K562 (cell line): ENCODE results near the gene ILKAP. TPM values are rescaled to one million over a fixed set of nuclear protein-coding genes. Genes with fewer than 3 reads are reported as not detected.
A peak's percentile ranks its signal among the peaks of the same experiment; 100 is the strongest.

Source experiments
- ATAC-seq: fragments of 200-7000 bp; cut with Tn5 transposase; 3 replicates; pipeline ENCODE4 v1.9.1; 2020; ENCODE audit warnings: moderate library complexity
- BruUV-seq: library from RNA; stranded (reverse); fragments of 400-500 nt; replicated peaks from 2 replicates; lab custom pipeline; 2021; lab: Mats Ljungman, UMichigan
- CTCF ChIA-PET: fragments of 300-600 bp; formaldehyde crosslinking; extraction: SDS; loops from one replicate; lab custom pipeline; 2021; ENCODE audit warnings: low intra/inter-chr PET ratio; lab: Yijun Ruan, JAX
- POLR2A ChIA-PET: fragments of 300-600, 350-650 bp; sonication (Branson Sonifier 250); formaldehyde crosslinking; extraction: SDS; loops from one replicate; lab custom pipeline; 2021; ENCODE audit warnings: antibody characterized with exemption, inconsistent platforms; lab: Yijun Ruan, JAX
- DNase-seq, 4 experiments: peaks; one replicate each; pipeline versions ENCODE4 v3.0.0 to v3.0.0-alpha.2; 2011 to 2018; ENCODE audit warnings: low spot score in 3 of 4, mixed read lengths in 3 of 4; ENCODE audit errors: extremely low read depth in 1 of 4
- FAIRE-seq: peaks from 2 replicates; lab custom pipeline; 2011; peaks lifted over from hg19 to GRCh38; lab: Jason Lieb, UNC
- H2AFZ ChIP-seq: 2 replicates; pipeline ENCODE4 v1.6.0; 2011; ENCODE audit warnings: low read depth, low read length, control low read depth, inconsistent platforms
- H3K27ac ChIP-seq: fragments of 200-600 bp; 3 replicates; pipeline ENCODE4 v1.8.0; 2011; ENCODE audit warnings: low read depth, mild to moderate bottlenecking, control low read depth, inconsistent platforms, low read length, moderate library complexity, mixed read lengths; ENCODE audit errors: extremely low read depth
- H3K27me3 ChIP-seq, 2 experiments: fragments of 300-600 bp in 1 of 2; 2 replicates in 1 of 2; 3 replicates in 1 of 2; pipeline versions ENCODE4 v1.6.0 to v1.8.0; 2011; ENCODE audit warnings: inconsistent platforms in 2 of 2, low read length in 2 of 2, mild to moderate bottlenecking in 1 of 2, mixed read lengths in 1 of 2, moderate library complexity in 1 of 2; ENCODE audit not compliant: control insufficient read depth in 2 of 2, insufficient read depth in 2 of 2
- H3K36me3 ChIP-seq: fragments of 300-600 bp; 3 replicates; pipeline ENCODE4 v1.8.0; 2011; ENCODE audit warnings: mild to moderate bottlenecking, low read length, inconsistent platforms; ENCODE audit not compliant: control insufficient read depth, insufficient read depth
- H3K4me1 ChIP-seq, 2 experiments: fragments of 200-600 bp in 1 of 2; replicated peaks in 1 of 2; 2 replicates in 1 of 2; 3 replicates in 1 of 2; pipeline versions ENCODE4 v1.5.1 to v1.8.0; 2011; ENCODE audit warnings: inconsistent platforms in 2 of 2, low read length in 2 of 2, mild to moderate bottlenecking in 1 of 2, mixed read lengths in 1 of 2, moderate library complexity in 1 of 2; ENCODE audit not compliant: control insufficient read depth in 2 of 2, insufficient read depth in 2 of 2
- H3K4me2 ChIP-seq: 2 replicates; pipeline ENCODE4 v1.6.1; 2011; ENCODE audit warnings: low read length, control low read depth, inconsistent platforms, mixed read lengths; ENCODE audit not compliant: insufficient read depth
- H3K4me3 ChIP-seq: fragments of 200-600 bp; sonication (generic), shearing (Covaris generic); 2 replicates; pipeline ENCODE4 v1.5.1; 2016; ENCODE audit warnings: control low read depth, inconsistent platforms
- H3K79me2 ChIP-seq: fragments of 200-600 bp; 3 replicates; pipeline ENCODE4 v1.8.0; 2011; ENCODE audit warnings: low read length, inconsistent platforms; ENCODE audit not compliant: control insufficient read depth, insufficient read depth
- H3K9ac ChIP-seq, 2 experiments: 2 replicates each; pipeline versions ENCODE4 v1.6.0 to v1.6.1; 2011; ENCODE audit warnings: low read depth in 2 of 2, low read length in 2 of 2, control low read depth in 1 of 2, inconsistent platforms in 1 of 2, mild to moderate bottlenecking in 1 of 2, mixed read lengths in 1 of 2; ENCODE audit not compliant: insufficient read depth in 1 of 2
- H3K9me1 ChIP-seq: one replicate; pipeline ENCODE4 v1.6.0; 2011; ENCODE audit warnings: inconsistent platforms, mild to moderate bottlenecking, low read length, moderate library complexity; ENCODE audit not compliant: control insufficient read depth, insufficient read depth
- H3K9me3 ChIP-seq: replicated peaks from 2 replicates; pipeline ENCODE4 v1.5.1; 2011; ENCODE audit warnings: low read depth, low read length, inconsistent platforms; ENCODE audit not compliant: control insufficient read depth, insufficient read depth
- H4K20me1 ChIP-seq: replicated peaks from 2 replicates; pipeline ENCODE4 v1.6.1; 2011; ENCODE audit warnings: low read length, inconsistent platforms, mixed read lengths; ENCODE audit not compliant: control insufficient read depth, insufficient read depth
- MCM3 ChIP-seq: fragments of 450-650 bp; IDR thresholded peaks from 2 replicates; pipeline ENCODE4 v1.6.1; 2016
- WGBS: fragments of 100-300 bp; shearing (Covaris generic); methylation state at CpG from one replicate; pipeline ENCODE4 v1.1.6; 2016; ENCODE audit warnings: low coverage, mixed read lengths; ENCODE audit not compliant: insufficient coverage; ENCODE audit errors: missing lambda C conversion rate; 5-methylcytosine and 5-hydroxymethylcytosine counted together
- in situ Hi-C: fragments of 300-500 bp; cut with MboI; formaldehyde crosslinking; loops from 4 replicates; pipeline ENCODE4 v1.15.0; 2018; ENCODE audit warnings: inconsistent platforms, mixed read lengths
- intact Hi-C: fragments of 100-400 bp; cut with micrococcal nuclease; formaldehyde crosslinking; loops from 2 replicates; pipeline ENCODE4 v1.14.2; 2022
- polyA plus RNA-seq, 8 experiments: library from polyadenylated mRNA; depleted of rRNA in 4 of 8; stranded (reverse) in 5 of 8; unstranded in 3 of 8; fragments of >200 nt; fragmentation: Nextera tagmentation in 2 of 8; fragmentation: Illumina TruSeq in 1 of 8; extraction: Ambion mirVana in 2 of 8; extraction: Trizol in 1 of 8; gene quantifications; 2 replicates each; pipeline versions ENCODE4 v1.2.1 to v1.2.3, GENCODE V29; 2011 to 2014; ENCODE audit warnings: inconsistent platforms in 1 of 8, missing spikeins in 1 of 8
- total RNA-seq, 7 experiments: library from RNA; depleted of rRNA in 6 of 7; stranded (reverse); fragments of >200 nt in 6 of 7; fragmentation: Illumina TruSeq in 2 of 7; extraction: Trizol in 2 of 7; gene quantifications; 2 replicates each; pipeline versions ENCODE4 v1.2.1 to v1.2.3, GENCODE V29; 2011 to 2021; ENCODE audit warnings: low replicate concordance in 1 of 7
- TF ChIP-seq, protein P1 (sequence below), 3 experiments: IDR thresholded peaks in 2 of 3; conservative IDR thresholded peaks in 1 of 3; 2 replicates each; pipeline ENCODE4 v1.5.1; 2011 to 2012; ENCODE audit warnings: low read length in 3 of 3, mild to moderate bottlenecking in 3 of 3, control low read depth in 2 of 3, improper control_type of control experiment in 1 of 3, inconsistent platforms in 1 of 3, low read depth in 1 of 3, mixed read lengths in 1 of 3, moderate library complexity in 1 of 3; ENCODE audit not compliant: insufficient read depth in 2 of 3

The ILKAP gene
- total and polyA plus RNA-seq, 9 of the 15 experiments (the other 6 are each of a cell fraction or from before 2014, with no cell fraction given), result 3.1 to 43.9 (median 20.7) TPM

DNA sequence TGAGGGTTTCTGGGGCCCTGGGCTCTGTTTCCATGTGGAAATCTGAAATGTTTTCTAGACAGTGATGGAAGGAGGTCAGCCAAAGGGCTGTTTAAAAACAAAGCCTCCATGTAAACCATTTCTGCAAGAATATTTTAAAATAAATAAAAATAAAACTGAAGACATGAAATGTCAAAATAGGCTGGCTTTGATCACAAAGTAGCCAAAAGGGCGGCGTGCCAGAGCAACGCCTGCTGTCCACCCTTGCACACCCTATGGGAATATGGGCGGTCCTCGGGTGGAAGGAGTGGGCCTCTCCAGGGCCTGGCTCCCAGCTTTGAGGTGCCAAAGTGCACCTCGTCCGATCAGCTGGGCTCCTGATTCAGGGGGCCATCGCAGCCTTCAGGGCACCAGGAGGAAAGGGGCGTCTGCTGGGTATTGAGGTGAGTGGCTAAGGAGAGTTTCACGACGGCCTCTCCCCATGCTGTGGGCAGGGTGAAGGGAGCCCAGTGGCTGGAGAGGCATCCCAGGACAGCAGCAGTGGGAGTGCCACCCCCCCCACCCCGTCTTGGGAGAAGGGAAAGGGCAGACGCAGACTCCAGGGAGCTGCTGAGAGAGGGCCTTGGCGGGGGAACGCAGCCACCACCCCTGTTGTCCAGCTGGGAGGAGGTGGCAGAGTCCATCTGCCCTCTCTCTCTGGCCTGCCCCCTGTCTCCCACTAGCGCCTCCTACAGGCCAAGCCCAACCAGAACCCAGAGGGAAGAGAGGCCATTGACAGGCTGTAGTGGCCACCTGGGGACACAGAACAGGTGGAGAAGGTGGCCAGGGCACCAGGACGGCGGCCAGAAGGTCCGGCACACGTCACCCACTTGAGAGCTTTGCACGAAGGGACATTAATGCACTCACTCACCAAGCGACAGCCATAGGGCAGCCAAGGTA is 50.5 kb downstream of the ILKAP start:
- Histone ChIP-seq H3K4me2 (no peak overlapping the region), H2AFZ (no peak overlapping the region), H3K9me3 (no peaks in the 10 kb centered on the region), H3K27ac (no peak overlapping the region), H3K27me3 (no peaks in the 10 kb centered on the region), H3K9me1 (no peaks in the 10 kb centered on the region), H3K9ac (no peak overlapping the region), H3K36me3 (no peaks in the 10 kb centered on the region), H3K4me3 (no peak overlapping the region), H3K4me1 (peaks cover 0 to 30% of the 10 kb centered on the region in 2 experiments; a peak in 2 of 5 replicates), H3K79me2 (no peaks in the 10 kb centered on the region), H4K20me1 (no peaks in the 10 kb centered on the region)
- WGBS, result 32% methylated on average over 8 of the region's 22 CpGs
- TF ChIP-seq MCM3, result no peak
- TF ChIP-seq, protein P1, sequence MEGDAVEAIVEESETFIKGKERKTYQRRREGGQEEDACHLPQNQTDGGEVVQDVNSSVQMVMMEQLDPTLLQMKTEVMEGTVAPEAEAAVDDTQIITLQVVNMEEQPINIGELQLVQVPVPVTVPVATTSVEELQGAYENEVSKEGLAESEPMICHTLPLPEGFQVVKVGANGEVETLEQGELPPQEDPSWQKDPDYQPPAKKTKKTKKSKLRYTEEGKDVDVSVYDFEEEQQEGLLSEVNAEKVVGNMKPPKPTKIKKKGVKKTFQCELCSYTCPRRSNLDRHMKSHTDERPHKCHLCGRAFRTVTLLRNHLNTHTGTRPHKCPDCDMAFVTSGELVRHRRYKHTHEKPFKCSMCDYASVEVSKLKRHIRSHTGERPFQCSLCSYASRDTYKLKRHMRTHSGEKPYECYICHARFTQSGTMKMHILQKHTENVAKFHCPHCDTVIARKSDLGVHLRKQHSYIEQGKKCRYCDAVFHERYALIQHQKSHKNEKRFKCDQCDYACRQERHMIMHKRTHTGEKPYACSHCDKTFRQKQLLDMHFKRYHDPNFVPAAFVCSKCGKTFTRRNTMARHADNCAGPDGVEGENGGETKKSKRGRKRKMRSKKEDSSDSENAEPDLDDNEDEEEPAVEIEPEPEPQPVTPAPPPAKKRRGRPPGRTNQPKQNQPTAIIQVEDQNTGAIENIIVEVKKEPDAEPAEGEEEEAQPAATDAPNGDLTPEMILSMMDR (IDR thresholded peaks at IDR 0.05 in 2 of 3, conservative IDR thresholded peaks at IDR 0.05 in 1 of 3; ENCODE audit: insufficient read depth in 2 of 3, low read depth in 1 of 3, low read length in 3 of 3), result peak; percentile 37 to 55 (median 45)
- ATAC-seq (peak; percentile 66), FAIRE-seq (no peak), DNase-seq (peak in 2 of 4 experiments; percentile 32 to 40)
- intact Hi-C loops (no loop called here), in situ Hi-C loops (no loop called here)
- CTCF ChIA-PET, result no interaction called here
- BruUV-seq, result no TSS peak
- POLR2A ChIA-PET, result no interaction called here
